Heart left ventricle (tissue), 16 donors: Measurements from ENCODE around the gene COMMD9. TPM values are rescaled to one million over a fixed set of nuclear protein-coding genes. Genes with fewer than 3 reads are reported as not detected.

Experiments used
- ATAC-seq, 4 donors: fragments of 200-7000 bp; cut with Tn5 transposase; one replicate each; pipeline ENCODE4 v1.9.1; 2020 to 2022; ENCODE audit warnings: moderate library complexity in 4 of 4, mild to moderate bottlenecking in 3 of 4, moderate number of reproducible peaks in 1 of 4
- DNase-seq, 5 donors: peaks; one replicate each; pipeline ENCODE4 v3.0.0-alpha.2; 2020
- H3K27ac ChIP-seq, 12 donors: fragments of 200-600 bp; sonication (generic) in 4 of 12; one replicate each; pipeline versions ENCODE4 v1.5.0 to v1.8.0; 2016 to 2022; ENCODE audit warnings: mild to moderate bottlenecking in 2 of 12
- H3K27me3 ChIP-seq, 9 donors: fragments of 200-600 bp; sonication (generic) in 2 of 9; one replicate each; pipeline versions ENCODE4 v1.5.1 to v1.8.0; 2016 to 2022; ENCODE audit warnings: mild to moderate bottlenecking in 3 of 9
- H3K36me3 ChIP-seq, 9 donors: fragments of 200-600 bp; sonication (generic) in 2 of 9; one replicate each; pipeline versions ENCODE4 v1.5.0 to v1.8.0; 2018 to 2022; ENCODE audit warnings: mild to moderate bottlenecking in 2 of 9
- H3K4me1 ChIP-seq, 12 donors: fragments of 200-600 bp; sonication (generic) in 4 of 12; one replicate each; pipeline versions ENCODE4 v1.5.0 to v1.8.0; 2016 to 2022; ENCODE audit warnings: mild to moderate bottlenecking in 3 of 12
- H3K4me3 ChIP-seq, 12 donors: fragments of 200-600 bp; sonication (generic) in 4 of 12; one replicate each; pipeline versions ENCODE4 v1.5.0 to v1.8.0; 2017 to 2022; ENCODE audit warnings: mild to moderate bottlenecking in 9 of 12, moderate library complexity in 4 of 12
- H3K9me3 ChIP-seq, 12 donors: fragments of 200-600 bp; sonication (generic) in 4 of 12; one replicate each; pipeline versions ENCODE4 v1.5.0 to v1.8.0; 2016 to 2022; ENCODE audit warnings: mild to moderate bottlenecking in 1 of 12
- POLR2A ChIP-seq, 2 donors: fragments of 450-650 bp; IDR thresholded peaks; one replicate each; pipeline ENCODE4 v1.6.1; 2017; ENCODE audit warnings: antibody characterized with exemption in 2 of 2, mild to moderate bottlenecking in 2 of 2, moderate library complexity in 2 of 2
- WGBS, 4 donors: extraction: QIAGEN DNeasy Blood & Tissue Kit in 2 of 4; methylation state at CpG; one replicate each; pipeline versions ENCODE4 v1.1.5 to v1.1.7; 2013 to 2018; 5-methylcytosine and 5-hydroxymethylcytosine counted together
- intact Hi-C, 10 donors: fragments of 100-400 bp; cut with DNase I; formaldehyde crosslinking; loops; one replicate each; pipeline versions ENCODE4 v1.11.1 to v1.14.2; 2022
- polyA plus RNA-seq, 2 donors: library from polyadenylated mRNA; stranded (reverse); fragments of 200-250 nt; gene quantifications; one replicate each; pipeline ENCODE4 v1.2.3, GENCODE V29; 2013
- total RNA-seq, 9 donors: library from RNA; depleted of rRNA in 2 of 9; stranded (reverse); fragments of >200 nt in 2 of 9; fragmentation: NEBNext Ultra II Directional in 3 of 9; extraction: Animal tissue kit (Norgen Biotek cat#: 25700) in 3 of 9; gene quantifications; one replicate each; pipeline versions ENCODE4 v1.1.0 to v1.2.4, GENCODE V29; 2016 to 2023
- TF ChIP-seq, protein P1 (sequence below), 12 donors: fragments of 200-600 bp; sonication (generic) in 4 of 12; IDR thresholded peaks; one replicate each; pipeline versions ENCODE4 v1.5.0 to v1.8.0; 2018 to 2022; ENCODE audit warnings: antibody characterized with exemption in 12 of 12, mild to moderate bottlenecking in 5 of 12
- donor health status: ischemic (EF 13 %, LVEDD 7.1; RV severe dilation, severe dysfunction).
- donor health status: healthy with polysubstance abuse.
- donor health status: DM: no; HTN: yes; CAD: no.
- donor health status: DM: no; HTN: no; CAD: no.
- donor health status: ischemic (EF 25% LVEDD 6.9; RV normal size, moderate dysfunction).
- donor health status: ischemic (EF 25% LVEDD 5.7; RV mildly dilated, moderate dysfunction).
- donor health status: healthy.
- donor health status: DM: yes; HTN: yes; CAD: no.
- donor health status: ischemic (EF 35%, LVEDD 5.7; RV mildly dilated, moderate dysfunction).
- donor health status: nonischemic (EF 11% LVEDD 7.7; RV severe dilation, severe dysfunction).
- donor health status: DM: yes; HTN: yes; CAD: no.
- donor health status: PGD.
- donor health status: ischemic (EF 29% LVEDD 5.4; RV normal size, mild dysfunction).
- donor health status: nonischemic (EF 23%, LVEDD 6.1; RV moderate dilation, normal function).

The COMMD9 gene
- total and polyA plus RNA-seq, 11 donors, result 39.0 to 92.4 (median 51.6) TPM

DNA sequence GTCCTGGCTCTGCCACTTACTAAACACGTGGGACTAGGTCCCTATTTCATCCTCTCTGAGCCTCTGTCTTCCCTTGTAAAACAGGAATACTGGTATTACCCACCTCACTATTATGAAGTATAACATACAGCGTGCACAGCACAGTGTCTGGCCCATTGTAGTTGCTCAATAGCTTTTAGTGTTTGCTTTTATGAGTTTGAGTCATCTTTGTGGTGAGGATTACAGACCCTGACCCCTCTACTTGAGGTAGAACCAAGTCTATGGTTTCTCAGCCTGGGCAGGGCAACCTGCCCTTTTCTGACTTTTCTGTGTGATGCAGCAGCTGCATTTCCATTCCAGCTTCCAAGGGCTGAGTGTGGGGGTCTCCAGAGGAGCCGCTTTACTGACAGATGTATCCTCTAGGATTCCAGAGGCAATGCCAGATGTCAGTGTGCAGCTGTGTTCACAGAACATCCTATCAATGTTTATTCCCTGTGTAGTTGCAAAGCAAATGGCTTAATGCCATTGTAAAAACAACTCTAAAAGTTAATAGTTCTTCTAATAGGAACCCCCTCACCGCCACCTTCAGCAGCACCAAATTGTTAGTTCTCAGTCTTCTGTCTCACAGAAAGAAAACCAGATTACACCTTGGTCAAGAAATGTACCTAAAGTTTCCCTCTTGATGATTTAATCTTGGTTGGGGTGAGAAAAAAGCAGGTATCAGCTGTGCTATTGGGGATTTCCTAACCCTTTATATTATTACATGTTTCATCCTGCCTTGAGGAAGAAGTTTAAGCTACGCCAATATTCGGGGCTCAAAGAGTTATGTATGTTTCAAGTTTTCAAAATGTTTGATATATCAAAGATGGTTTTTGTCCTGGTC, 23.6 kb upstream of the COMMD9 start:
- no peaks in the 10 kb centered on the region for H3K27me3 ChIP-seq
- peaks cover 0 to 18% (median 0%) of the 10 kb centered on the region in 12 donors for H3K4me1 ChIP-seq
- intact Hi-C loops, result loop anchor here in 1 of 10 donors (10.0 kb wide), 1 partner anchor 52 kb away; no protein-coding TSS in a partner anchor
- no peaks in the 10 kb centered on the region for H3K9me3 ChIP-seq
- H3K36me3 ChIP-seq, result no peaks in the 10 kb centered on the region
- TF ChIP-seq, protein P1, sequence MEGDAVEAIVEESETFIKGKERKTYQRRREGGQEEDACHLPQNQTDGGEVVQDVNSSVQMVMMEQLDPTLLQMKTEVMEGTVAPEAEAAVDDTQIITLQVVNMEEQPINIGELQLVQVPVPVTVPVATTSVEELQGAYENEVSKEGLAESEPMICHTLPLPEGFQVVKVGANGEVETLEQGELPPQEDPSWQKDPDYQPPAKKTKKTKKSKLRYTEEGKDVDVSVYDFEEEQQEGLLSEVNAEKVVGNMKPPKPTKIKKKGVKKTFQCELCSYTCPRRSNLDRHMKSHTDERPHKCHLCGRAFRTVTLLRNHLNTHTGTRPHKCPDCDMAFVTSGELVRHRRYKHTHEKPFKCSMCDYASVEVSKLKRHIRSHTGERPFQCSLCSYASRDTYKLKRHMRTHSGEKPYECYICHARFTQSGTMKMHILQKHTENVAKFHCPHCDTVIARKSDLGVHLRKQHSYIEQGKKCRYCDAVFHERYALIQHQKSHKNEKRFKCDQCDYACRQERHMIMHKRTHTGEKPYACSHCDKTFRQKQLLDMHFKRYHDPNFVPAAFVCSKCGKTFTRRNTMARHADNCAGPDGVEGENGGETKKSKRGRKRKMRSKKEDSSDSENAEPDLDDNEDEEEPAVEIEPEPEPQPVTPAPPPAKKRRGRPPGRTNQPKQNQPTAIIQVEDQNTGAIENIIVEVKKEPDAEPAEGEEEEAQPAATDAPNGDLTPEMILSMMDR (IDR thresholded peaks at IDR 0.05), result no peak
- TF ChIP-seq POLR2A (IDR thresholded peaks at IDR 0.05), result no peak
- DNase-seq (peak in 1 of 5 donors; percentile 10), ATAC-seq (peak in 1 of 4 donors; percentile 55)
- 52 to 68% (median 60%) methylated on average over 6 of the region's 6 CpGs for WGBS, 4 donors
- H3K4me3 ChIP-seq, result no peak overlapping the region
- no peak overlapping the region for H3K27ac ChIP-seq

GRCh38 chr11:36311926-36312595, 22.8 kb upstream of the COMMD9 start:
- Histone ChIP-seq H3K9me3 (no peaks in the 10 kb centered on the region), H3K36me3 (no peaks in the 10 kb centered on the region), H3K4me1 (peaks cover 0 to 18% (median 0%) of the 10 kb centered on the region in 12 donors), H3K4me3 (no peak overlapping the region), H3K27ac (no peak overlapping the region), H3K27me3 (no peaks in the 10 kb centered on the region)
- ATAC-seq (no peak), DNase-seq (no peak)
- 88 to 94% (median 91%) methylated on average over 4 of the region's 4 CpGs for WGBS, 4 donors
- intact Hi-C loops, result loop anchor here in 1 of 10 donors (10.0 kb wide), 1 partner anchor 53 kb away; no protein-coding TSS in a partner anchor
- no peak for TF ChIP-seq POLR2A (IDR thresholded peaks at IDR 0.05)
- TF ChIP-seq, protein P1 (IDR thresholded peaks at IDR 0.05), result no peak

DNA sequence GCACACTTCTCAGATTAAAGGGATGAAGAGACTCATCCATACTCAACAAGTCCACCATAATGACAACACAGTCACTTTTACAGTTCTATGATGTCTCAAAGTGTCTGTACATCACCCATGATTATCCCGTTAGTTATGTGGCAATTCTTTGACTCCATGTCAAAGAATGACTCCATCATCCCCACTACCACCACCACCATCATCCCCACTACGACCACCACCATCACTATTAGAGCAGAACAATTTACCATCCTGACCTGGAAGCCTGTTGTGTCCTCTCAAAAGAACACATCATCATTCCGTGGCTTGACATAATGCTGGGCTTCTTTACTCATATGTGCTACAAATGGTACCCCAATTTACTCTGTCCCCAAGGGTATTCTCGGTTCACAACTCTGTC, 20.6 kb upstream of the COMMD9 start:
- H3K27ac ChIP-seq, result no peak overlapping the region
- ATAC-seq, result no peak
- TF ChIP-seq, protein P1 (IDR thresholded peaks at IDR 0.05), result no peak
- TF ChIP-seq POLR2A (IDR thresholded peaks at IDR 0.05), result no peak
- no peak overlapping the region for H3K4me3 ChIP-seq
- H3K9me3 ChIP-seq, result no peaks in the 10 kb centered on the region
- no peak for DNase-seq
- H3K27me3 ChIP-seq, result no peaks in the 10 kb centered on the region
- WGBS, 4 donors, result 92 to 96% (median 93%) methylated on average over 4 of the region's 4 CpGs
- H3K36me3 ChIP-seq, result no peaks in the 10 kb centered on the region
- intact Hi-C loops, result loop anchor here in 5 of 10 donors (5.0 to 10.0 kb wide), 4 partner anchors 55 to 183 kb away; no protein-coding TSS in a partner anchor
- H3K4me1 ChIP-seq, result peaks cover 0 to 18% (median 0%) of the 10 kb centered on the region in 12 donors

DNA sequence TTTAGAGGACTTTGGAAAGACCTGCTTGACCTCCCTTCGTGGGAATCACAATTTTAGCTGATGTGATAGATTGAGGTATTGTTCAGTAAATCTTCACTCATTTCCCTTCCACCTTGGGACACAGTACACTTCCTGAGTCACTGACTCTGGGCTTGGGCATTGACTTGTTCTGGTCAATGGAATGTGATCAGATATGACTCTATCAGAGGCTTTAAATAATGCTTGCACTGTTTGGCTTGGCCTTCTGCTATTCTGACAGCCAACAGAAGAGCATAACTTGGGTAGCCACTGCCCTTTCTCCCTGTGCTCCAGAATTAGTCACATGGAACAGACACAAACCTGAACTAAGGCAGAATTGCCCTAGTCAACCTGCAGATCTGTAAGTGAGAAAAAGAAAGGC, 19.4 kb upstream of the COMMD9 start:
- WGBS, 4 donors, result 41 to 58% (median 56%) methylated on average over 1 of the region's 1 CpG
- H3K27ac ChIP-seq, result no peak overlapping the region
- no peak overlapping the region for H3K4me3 ChIP-seq
- H3K9me3 ChIP-seq, result no peaks in the 10 kb centered on the region
- ATAC-seq (peak in 3 of 4 donors; percentile 24 to 75 (median 41)), DNase-seq (no peak)
- no peaks in the 10 kb centered on the region for H3K36me3 ChIP-seq
- intact Hi-C loops, result loop anchor here in 5 of 10 donors (5.0 to 10.0 kb wide), 3 partner anchors 66 to 184 kb away; no protein-coding TSS in a partner anchor
- no peaks in the 10 kb centered on the region for H3K27me3 ChIP-seq
- TF ChIP-seq POLR2A (IDR thresholded peaks at IDR 0.05), result no peak
- TF ChIP-seq, protein P1 (IDR thresholded peaks at IDR 0.05), result no peak
- peaks cover 0 to 20% (median 0%) of the 10 kb centered on the region in 12 donors for H3K4me1 ChIP-seq
